ENCODE results near the gene SLC22A31. TPM values are rescaled to one million over a fixed set of nuclear protein-coding genes. Genes with fewer than 3 reads are reported as not detected.

The SLC22A31 gene
- total and polyA plus RNA-seq, 2 donors (not counting 3 experiments of a cell fraction or from before 2014, with no cell fraction given), result 1.0 TPM; not detected in 1

GRCh38 chr16:89169778-89170177 lies 30.6 kb downstream of the SLC22A31 start:
- TF ChIP-seq JUN (IDR thresholded peaks at IDR 0.05; ENCODE audit: borderline replicate concordance, insufficient read depth, insufficient read length, low read depth), result no peak
- no peak for TF ChIP-seq POLR2AphosphoS5 (IDR thresholded peaks at IDR 0.05; ENCODE audit: insufficient read depth, low read depth, low read length)
- TF ChIP-seq, protein P1, sequence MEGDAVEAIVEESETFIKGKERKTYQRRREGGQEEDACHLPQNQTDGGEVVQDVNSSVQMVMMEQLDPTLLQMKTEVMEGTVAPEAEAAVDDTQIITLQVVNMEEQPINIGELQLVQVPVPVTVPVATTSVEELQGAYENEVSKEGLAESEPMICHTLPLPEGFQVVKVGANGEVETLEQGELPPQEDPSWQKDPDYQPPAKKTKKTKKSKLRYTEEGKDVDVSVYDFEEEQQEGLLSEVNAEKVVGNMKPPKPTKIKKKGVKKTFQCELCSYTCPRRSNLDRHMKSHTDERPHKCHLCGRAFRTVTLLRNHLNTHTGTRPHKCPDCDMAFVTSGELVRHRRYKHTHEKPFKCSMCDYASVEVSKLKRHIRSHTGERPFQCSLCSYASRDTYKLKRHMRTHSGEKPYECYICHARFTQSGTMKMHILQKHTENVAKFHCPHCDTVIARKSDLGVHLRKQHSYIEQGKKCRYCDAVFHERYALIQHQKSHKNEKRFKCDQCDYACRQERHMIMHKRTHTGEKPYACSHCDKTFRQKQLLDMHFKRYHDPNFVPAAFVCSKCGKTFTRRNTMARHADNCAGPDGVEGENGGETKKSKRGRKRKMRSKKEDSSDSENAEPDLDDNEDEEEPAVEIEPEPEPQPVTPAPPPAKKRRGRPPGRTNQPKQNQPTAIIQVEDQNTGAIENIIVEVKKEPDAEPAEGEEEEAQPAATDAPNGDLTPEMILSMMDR (IDR thresholded peaks at IDR 0.05; ENCODE audit: extremely low read depth in 1 of 2, insufficient read depth in 1 of 2, low read depth in 1 of 2, low read length in 2 of 2), result no peak
- no peak for TF ChIP-seq MYC (IDR thresholded peaks at IDR 0.05; ENCODE audit: low read depth, low read length)
- TF ChIP-seq EZH2 (IDR thresholded peaks at IDR 0.05; ENCODE audit: borderline replicate concordance, low read depth, low read length, severe bottlenecking), result no peak
- no peak for TF ChIP-seq GATA2 (IDR thresholded peaks at IDR 0.05; ENCODE audit: insufficient read depth, insufficient read length, low read depth, low read length)
- no peak for TF ChIP-seq FOS (IDR thresholded peaks at IDR 0.05; ENCODE audit: borderline replicate concordance, insufficient read depth, low read length)
- TF ChIP-seq, protein P2, sequence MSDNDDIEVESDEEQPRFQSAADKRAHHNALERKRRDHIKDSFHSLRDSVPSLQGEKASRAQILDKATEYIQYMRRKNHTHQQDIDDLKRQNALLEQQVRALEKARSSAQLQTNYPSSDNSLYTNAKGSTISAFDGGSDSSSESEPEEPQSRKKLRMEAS (IDR thresholded peaks at IDR 0.05; ENCODE audit: insufficient read depth, insufficient read length), result no peak
- no peak for TF ChIP-seq POLR2A (IDR thresholded peaks at IDR 0.05; ENCODE audit: low read depth, low read length)
- Histone ChIP-seq H3K4me3 (replicated peaks in 1 of 3; ENCODE audit: insufficient read depth in 1 of 3, low read depth in 1 of 3, low read length in 3 of 3) (no peak overlapping the region), H3K9me3 (replicated peaks; ENCODE audit: control insufficient read depth, insufficient read depth, low read length) (no peaks in the 10 kb centered on the region), H2AFZ (ENCODE audit: low read depth, low read length) (no peak overlapping the region), H3K9ac (replicated peaks; ENCODE audit: extremely low read depth, insufficient read depth, low read length) (no peak overlapping the region), H3K36me3 (ENCODE audit: control insufficient read depth in 2 of 2, extremely low read depth in 1 of 2, insufficient read depth in 2 of 2, low read length in 2 of 2) (no peaks in the 10 kb centered on the region), H4K20me1 (replicated peaks; ENCODE audit: control insufficient read depth, extremely low read depth, insufficient read depth, low read length) (no peaks in the 10 kb centered on the region), H3K27me3 (ENCODE audit: control insufficient read depth in 2 of 2, insufficient read depth in 2 of 2, low read length in 2 of 2) (peaks cover 0 to 3% of the 10 kb centered on the region in 2 experiments), H3K79me2 (ENCODE audit: control insufficient read depth, insufficient read depth, low read length) (no peaks in the 10 kb centered on the region), H3K9me1 (replicated peaks; ENCODE audit: control insufficient read depth, extremely low read depth, insufficient read depth, low read length) (no peaks in the 10 kb centered on the region), H3K4me2 (ENCODE audit: insufficient read depth, low read length) (no peak overlapping the region), H3K27ac (ENCODE audit: insufficient read depth, low read depth, low read length) (no peak overlapping the region), H3K4me1 (ENCODE audit: control insufficient read depth, extremely low read depth, insufficient read depth, low read length) (peaks cover 3% of the 10 kb centered on the region)
- CTCF ChIA-PET, result interaction anchor here (0.6 kb wide), 1 partner anchor 432 kb away, joined by 3 read pairs; no protein-coding TSS in a partner anchor
- no peak for DNase-seq (ENCODE audit: low read depth, low spot score)
- BruUV-seq (replicated peaks), result no TSS peak
- no peak for FAIRE-seq
- POLR2A ChIA-PET, result no interaction called here
- dilution Hi-C loops (cut with MboI; ENCODE audit: extremely low pct_ligation_motif_present, low sequenced_read_pairs), result no loop called here
- intact Hi-C loops (cut with micrococcal nuclease), result loop anchor here (5.0 kb wide), 1 partner anchor 227 kb away; no protein-coding TSS in a partner anchor

Data from endothelial cell of umbilical vein (primary cell).